Embryonic facial prominence (tissue), 1 donor: ENCODE results near the gene DMD.

Source experiments
- DNase-seq: peaks from one replicate; pipeline ENCODE4 v3.0.0-alpha.2; 2016; ENCODE audit errors: extremely low spot score

The DMD gene

GRCh38 chrX:31236231-31236630 is 1975.1 kb downstream of the DMD start:
- DNase-seq, result no peak

DNA sequence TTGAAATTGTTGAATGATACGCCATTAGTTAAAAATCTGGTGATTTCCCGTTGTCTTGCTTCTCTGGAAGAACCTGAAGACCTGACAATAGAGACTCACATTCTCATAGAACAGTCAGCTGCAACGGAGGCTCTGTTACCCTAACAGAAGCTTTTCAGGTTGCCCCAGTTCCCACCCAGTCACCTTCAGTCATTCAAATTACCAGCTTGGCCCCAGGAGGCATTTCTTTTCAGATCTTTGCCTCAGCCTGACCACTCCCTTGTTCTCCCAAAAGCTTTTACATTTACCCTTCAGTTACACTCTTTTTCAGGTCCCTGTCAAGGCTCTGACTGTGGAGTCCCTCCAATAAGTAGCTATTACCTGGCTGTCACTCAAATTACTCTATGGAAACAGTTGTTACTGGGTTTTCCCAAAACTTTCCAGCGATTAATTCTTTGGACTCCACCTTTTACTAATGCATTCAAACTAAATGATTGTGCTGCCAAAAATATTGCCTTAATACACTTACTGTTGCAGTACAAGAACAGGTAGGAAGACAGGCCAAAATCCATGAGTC is 1977.3 kb downstream of the DMD start:
- DNase-seq, result no peak

DNA sequence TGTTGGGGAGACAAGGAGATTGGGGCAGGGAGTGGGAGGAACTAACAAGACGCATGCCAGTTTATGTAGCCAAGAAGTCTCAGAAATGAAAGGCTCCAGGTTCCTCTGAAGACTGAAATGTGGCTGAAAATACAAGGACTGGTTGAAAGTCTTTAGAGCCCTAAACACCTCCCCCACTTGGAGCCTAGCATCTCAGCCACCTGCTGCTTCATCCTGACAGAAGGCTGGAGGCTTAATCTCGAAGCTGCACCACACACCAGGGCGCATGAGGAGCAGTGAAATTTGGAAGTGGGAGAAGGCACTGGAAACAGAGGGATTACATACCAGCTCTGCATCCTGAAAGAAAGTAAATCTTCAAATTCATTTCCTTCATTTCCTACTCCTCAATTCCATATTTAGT is 1978.8 kb downstream of the DMD start:
- DNase-seq, result no peak

DNA sequence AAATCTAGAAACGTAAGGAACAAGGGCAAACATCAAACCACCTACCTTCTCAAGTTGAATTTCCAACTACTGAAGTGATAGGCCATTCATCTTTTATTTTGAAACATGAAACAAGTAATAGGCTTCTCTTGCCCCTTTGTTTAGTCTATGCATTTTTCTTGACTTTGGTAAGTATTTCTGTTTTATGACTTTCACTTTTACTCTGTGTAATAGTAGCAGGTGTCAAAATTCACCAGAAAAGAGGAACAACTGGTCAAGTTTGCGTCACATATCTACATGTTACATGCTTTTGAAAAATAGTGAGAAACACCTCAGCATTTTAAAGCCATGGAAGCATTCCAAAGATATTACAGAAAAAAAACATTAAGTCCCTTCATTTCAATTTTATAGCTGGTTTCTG is 1982.4 kb downstream of the DMD start:
- DNase-seq, result no peak

- peak; percentile 7 for DNase-seq
Measured at GRCh38 chrX:31228415-31228832, 1982.9 kb downstream of the DMD start.

DNA sequence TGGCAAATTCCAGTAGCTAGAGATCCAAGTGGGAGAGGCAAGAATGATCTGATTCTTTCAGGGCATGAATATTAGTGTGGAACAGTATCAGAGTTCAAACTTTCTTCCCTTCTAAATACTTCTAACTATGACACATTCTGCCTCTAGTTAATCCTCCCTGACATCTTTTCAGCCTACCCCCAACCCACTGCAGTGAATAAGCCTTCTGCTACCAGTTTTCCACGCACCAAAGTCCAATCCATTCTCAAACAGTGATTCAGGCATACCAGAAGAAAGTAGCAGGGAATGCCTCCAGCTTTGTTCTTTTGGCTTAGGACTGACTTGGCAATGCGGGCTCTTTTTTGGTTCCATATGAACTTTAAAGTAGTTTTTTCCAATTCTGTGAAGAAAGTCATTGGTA is 1984.1 kb downstream of the DMD start:
- DNase-seq, result no peak

DNA sequence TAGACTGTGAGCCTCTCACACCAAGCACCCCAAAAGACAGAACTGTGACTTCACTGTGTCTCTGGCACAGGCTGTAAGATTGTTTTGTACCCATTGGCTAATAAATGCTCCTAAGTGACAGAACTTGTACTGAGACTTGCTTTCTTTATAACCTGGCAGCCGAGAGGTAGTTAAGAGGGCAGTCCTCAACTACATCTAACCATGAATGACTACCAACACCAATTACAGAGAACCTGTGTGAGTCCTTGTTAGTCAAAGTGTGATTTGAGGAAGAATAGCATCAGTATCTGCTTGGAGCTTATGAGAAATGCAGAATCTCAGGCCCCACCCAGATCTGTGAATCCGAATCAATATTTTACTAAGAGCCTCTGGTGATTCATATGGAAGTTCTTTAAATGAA is 1985.5 kb downstream of the DMD start:
- DNase-seq, result no peak

DNA sequence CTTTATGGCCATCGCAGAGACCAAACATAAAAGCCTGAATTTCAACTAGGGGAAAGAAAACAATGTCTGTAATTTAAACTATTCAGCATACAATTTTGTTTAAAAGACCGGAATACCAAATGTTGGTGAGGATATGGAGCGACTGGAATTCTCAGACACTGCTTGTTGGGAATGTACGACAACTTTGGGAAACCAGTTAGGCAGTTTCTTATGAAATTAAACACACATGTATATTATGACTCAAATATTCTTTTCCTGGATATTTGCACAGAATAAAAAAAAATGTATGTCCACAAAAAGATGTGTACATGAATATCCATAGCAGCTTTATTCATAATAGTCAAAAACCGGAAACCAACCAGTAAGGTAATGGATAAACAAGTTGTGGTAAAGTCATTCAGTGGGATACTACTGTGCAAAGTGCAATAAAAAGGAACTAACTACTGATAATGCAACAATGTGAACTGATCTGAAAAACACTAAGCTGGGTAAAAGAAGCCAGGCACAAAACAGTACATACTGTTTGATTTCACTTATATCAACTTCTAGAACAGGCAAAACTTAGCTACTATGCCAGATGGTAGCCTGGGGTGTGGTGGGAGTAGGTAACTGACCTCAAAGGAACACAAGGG is 1986.9 kb downstream of the DMD start:
- DNase-seq, result no peak

DNA sequence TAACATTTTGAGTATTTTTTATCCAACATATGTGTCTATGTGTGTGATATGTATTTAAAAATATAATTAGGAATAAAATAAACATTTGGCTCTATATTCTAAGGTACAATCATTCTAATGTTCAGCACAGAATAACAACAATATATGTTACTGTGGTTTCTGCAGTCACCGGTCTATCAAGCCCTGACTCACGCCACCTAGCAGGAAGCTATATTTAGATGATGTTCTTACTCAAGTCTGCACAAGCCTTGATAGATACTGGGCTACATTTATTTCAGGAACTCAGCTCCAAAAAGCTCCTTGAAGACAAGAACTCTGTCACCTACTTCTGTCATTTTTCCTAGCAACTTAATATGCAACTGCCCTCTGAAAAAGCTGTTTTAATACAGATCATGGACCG is 1987.5 kb downstream of the DMD start:
- DNase-seq, result no peak

DNA sequence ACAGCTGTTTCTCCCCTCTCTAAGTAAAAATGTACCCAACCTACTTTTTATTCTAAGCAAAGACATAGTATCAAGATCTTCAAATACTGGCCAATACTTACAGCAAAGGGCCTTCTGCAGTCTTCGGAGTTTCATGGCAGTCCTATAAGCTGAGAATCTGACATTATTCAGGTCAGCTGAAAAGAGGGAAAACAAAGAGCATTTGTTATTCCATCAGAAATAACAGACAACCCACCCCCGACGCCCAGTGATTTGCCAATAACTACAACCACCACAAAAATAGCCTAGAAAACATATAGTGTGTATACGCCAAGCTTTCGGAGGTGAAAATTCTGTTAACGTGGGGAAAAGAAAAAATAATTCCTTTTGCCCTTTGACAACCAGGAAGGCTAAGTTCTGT is 1988.4 kb downstream of the DMD start:
- DNase-seq, result no peak

DNA sequence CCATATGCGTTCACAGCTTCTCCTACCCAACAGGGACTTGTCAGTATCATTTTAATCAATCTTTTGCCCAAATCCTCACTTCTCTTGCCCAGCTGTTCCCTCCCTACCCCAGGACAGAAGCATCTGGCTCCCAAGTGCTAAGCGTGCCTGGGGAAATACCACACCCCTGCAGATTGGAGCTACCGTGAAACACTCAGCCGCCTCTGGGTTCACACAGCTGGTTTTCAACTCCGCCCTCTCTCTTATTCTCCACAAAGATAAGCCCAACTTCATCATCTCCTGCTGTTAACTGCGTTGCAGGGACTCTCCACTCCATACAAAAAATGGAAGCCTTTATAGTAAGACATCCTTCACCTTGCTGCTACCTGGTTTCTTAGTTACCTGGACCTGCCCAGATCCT is 1992.2 kb downstream of the DMD start:
- no peak for DNase-seq

- no peak for DNase-seq
Measured at GRCh38 chrX:31217084-31217483, 1994.3 kb downstream of the DMD start.

- DNase-seq, result no peak
Measured at GRCh38 chrX:31215277-31215815, 1996.0 kb downstream of the DMD start.

DNA sequence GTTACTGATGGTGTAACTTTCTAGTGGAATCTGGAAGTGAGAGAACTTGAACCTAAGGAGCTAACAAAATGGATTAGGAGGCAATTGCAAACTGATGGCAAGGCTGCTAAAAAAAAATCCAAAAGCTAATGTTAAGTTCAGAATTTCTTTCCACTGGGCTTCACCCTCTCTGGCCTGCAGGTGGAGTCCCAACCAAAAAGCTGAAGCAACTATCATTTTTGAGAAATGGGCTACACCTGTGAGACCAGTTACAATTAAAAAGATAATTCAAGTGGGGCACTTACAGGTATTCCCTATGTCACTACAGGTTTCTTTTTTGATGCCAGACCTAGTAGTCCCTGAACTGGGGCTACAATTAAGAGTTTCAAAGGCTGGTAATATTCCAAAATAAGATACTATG is 1997.4 kb downstream of the DMD start:
- DNase-seq, result no peak

DNA sequence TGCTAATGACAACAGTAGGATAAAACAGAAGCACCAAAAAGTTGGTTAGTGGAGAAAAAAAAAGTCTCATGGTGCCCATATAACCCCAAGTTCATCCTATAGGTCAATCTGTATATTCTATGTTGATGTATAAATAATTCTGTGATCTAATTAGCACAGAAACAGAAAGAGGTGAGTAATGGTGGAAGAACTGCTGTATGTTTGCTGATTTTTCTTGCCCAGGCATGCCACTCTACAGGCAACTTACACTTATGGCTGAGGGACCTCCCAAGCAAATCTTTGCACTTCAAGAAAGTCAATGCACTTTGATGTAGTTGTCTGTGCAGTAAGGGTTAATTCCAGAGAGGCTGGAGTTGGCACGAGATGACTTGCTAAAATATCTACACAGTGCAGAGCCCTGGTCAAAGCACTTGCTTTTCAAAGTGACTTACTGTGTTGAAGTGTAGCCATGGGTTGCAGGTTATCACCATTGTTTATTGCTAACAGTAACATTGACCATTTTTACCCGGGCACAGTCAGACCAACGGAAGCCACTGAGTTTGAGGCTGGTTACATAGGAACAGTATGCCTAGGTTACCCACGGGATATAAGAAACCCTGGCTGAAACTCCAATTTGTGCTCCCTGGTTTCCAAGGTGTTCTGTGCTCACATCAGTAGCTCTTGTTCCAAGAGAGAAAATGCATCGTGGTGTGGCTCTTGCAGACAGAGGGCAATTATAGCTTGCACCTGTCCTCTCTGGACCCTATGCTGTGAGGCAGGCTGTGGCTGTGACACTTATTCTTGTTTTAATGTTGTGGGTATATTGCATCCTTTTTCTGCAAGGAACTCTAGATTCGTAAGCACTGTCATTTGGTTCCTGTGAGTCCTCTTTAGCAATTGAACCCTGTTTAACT is 1998.2 kb downstream of the DMD start:
- DNase-seq, result no peak

DNA sequence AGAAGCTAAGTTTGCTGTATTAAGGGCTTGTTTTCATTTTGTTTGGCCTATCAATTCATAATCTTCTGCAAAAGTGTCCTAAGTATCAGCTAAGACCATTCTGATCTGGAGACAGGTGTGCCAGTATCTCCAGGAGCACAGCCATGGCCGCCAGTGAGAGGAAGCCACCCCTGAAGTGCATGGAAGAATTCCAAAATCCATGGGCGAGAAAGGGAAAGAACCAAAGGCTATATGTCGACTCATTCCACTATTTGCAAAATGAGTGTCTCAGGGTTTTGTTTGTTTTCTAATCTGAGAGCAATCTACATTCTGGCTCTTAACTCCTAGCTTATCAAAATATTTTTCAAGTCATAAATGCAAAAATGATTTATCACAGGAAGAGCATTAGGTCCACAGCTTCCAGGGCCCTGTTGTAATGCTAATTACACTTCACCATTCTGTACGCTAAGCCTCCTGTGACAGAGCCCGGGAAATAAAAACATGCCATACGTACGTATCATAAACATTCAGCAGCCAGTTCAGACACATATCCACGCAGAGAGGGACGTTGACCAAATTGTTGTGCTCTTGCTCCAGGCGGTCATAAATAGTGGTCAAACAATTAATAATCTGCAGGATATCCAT is 2002.2 kb downstream of the DMD start:
- no peak for DNase-seq

- no peak for DNase-seq
Measured at GRCh38 chrX:31201503-31201902, 2009.8 kb downstream of the DMD start.

DNA sequence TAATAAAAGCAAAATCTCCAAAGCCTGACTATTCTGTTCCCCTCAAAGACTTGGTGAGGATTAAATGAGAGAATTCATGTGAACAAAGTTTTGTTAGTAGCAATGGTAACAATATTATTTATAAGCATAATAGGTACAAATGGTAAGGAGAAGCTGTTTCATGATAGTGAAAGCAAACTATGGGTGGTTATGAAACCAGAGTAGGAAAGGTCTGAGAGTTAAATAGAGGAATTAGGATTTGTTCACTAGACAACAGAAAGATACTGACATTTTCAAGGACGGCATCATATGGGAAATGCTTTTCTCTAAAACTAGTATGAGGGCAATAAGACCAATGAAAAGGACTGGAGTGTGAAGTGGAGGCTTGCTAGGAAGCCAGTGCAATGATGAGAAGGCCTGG is 2010.9 kb downstream of the DMD start:
- no peak for DNase-seq

DNA sequence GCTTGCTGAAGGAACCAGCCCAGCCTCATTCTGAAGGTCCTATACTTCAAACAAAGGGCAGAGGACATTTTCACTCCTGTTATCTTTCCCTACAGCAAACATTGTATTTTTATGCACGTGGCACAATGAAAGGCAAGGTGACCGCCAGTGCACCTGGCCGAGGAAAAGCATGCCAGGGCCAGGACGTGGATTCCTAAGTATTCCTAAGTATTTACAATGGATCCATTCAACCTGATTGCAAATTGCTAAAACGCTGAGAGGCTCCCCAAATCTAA is 2011.6 kb downstream of the DMD start:
- DNase-seq, result no peak

DNA sequence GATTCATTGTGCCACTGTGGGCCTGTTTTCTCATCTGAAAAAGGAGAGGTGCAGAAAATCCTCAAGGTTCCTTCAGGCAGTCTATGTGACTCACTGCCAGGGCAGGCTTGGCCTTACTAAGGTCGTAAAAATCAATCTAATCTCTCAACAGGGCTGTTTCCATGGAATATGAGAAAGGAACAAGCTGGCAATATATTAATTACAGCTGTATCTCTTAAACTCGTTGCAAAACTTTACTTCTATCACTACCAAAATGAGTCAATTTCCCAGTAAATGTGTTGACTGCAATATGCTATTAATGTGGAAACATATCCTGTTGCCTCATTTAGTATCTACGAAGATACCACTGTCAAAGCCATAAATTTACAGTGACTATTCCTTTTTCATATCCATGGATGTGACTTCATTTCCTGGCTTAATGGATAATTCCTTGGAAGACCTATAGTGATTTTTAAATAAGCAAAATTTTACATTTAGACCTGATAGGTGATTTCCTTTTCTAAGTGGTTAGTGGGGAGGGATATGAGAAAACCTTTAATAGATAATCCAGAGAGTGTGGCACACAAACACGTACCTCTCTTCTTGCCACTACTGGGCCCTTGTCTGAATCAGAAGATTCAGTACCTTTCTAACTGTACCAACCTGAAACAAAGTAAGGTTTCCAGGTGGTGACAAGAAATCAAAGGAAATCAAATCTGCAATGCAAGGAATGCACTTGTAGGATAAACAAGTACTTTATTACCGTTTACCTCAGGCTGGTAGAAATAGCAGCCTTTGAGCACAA is 2012.1 kb downstream of the DMD start:
- no peak for DNase-seq

DNA sequence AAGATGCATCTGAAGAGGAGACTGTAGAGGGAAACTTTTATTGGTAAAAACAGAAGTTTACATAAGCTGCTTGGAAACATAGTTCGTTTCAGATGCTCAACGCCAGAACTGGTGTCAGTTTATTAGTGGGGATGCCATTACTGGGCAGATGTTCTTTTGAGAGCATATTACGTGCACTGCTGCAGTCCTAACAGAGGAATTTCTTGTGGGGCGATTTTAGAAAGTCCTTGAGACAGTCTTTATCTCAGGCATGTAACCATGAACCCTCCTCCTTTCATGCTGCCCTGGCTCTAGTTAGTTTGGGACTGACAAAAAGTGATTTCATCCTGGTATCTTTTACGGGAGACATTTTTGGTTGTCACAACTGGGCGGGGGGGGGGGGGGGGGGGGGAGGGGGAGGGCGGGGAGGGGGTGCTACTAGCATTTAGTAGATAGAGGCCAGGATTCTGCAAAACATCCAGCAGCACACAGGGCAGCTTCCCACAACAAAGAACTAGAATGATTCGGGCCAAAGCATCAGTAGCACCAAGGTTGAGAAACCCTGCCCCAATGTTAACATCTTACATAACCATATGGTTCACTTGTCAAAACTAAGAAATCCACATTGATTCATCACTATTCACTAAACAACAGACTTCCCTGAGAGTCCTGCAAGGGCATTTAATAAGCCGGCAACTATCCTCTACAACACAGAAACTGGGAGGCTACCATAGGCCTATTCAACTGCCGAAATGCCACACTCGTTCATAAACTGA is 2021.0 kb downstream of the DMD start:
- no peak for DNase-seq
